NCI-H128 (cell line): ENCODE results near the gene EMILIN2.

Experiments
- DNase-seq: peaks from one replicate; lab custom pipeline; 2025; ENCODE audit not compliant: unreplicated experiment; lab: John Stamatoyannopoulos, UW

The EMILIN2 gene

DNA sequence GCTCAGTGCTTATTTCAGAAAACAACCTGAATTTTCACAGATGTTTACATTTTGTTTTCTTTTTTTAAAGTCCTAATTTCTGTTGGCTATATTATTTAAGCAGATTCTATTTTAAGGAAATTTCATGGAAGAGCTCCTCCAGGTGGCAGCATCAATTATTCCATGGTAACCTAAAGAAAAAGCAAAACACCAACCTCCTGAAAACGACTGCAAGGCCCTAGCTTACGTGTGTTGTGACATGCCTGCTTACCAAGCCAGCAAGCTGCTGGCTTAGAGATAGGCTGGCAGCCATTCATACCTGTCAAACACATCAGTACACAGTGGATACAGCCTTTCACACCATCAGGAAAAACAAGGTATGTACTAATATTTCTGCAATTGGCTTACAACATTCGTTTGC is 101.2 kb downstream of the EMILIN2 start:
- DNase-seq: no peak

DNA sequence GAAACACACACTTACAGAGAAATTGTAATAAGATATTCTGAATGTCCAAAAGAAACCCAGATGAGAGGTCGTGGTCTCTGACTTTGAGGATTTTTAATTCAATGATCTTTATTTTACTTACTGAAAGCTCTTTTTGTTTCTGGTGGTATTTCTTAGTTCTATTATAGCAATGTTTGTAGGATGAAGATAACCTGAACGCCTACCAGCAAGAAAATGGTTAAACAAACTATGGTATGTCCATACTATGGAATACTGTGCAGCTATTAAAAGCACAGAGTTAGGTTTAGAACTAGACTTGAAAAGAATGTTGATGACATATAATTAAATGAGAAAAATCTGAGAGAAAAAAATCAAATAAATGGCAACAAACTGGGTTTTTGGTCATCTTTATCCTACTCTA is 105.8 kb downstream of the EMILIN2 start:
- DNase-seq: no peak

DNA sequence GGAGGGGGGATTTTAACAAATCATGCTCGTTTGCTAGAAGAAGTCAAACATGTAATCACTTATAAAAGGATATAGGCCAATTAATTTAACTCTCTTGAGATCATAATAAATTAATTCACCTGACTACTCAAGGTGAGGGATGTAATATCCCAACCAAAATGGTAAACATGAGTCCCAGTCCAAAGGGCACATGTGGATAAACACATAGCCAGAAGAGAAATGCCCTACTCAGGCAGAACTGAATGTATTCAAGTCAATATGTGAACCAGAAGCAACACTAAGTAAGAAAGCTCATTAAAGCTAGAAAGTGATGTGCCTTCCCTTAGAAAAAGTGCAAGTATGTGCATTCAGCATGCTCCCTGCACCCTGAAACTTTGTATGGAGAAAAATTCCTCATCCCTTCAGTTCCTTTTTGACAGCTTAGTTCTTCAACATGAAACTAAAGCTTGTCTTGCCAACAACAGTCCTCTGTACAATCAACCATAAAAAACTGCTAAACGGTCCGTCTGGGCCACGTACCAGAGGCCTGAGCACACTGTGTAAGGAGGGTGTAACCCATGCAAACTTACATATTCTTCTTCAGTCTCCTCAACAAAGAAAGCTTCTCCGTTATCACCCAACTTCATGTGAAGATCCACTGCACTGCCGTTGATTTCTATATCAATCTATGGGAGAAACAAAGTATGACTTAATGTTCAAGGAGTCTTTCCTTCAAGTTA is 107.3 kb downstream of the EMILIN2 start:
- DNase-seq: no peak

DNA sequence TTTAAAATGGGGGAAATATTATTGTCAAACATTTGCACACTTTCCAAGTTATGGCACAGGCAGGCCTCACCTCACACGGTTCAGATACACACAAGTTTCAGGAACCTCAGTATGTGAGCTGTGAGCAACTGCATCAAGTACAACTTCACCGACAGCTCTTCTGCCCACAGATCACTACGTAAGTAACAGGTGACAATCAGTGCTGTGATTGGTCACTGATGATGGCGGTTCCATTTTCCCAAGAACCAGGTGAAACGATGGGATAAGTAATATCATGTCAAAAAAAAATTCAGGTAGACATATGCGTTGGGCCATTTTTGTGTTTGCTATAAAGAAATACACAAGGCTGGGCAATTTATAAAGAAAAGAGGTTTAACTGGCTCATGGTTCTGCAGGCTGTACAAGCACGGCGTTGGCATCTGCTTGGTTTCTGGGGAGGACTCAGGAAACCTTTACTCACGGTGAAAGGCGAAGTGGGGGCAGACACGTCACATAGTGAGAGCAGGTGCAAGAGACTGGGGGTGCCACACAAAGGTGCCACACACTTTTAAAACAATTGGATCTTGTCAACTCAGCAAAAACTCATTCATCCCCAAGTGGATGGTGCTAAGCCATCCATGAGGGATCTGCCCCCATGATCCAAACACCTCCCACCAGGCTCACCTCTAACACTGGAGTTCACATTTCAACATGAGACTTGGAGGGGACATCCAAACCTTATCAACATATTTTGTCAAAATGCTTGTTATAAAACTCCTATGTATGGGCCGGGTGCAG is 108.3 kb downstream of the EMILIN2 start:
- no peak for DNase-seq

DNA sequence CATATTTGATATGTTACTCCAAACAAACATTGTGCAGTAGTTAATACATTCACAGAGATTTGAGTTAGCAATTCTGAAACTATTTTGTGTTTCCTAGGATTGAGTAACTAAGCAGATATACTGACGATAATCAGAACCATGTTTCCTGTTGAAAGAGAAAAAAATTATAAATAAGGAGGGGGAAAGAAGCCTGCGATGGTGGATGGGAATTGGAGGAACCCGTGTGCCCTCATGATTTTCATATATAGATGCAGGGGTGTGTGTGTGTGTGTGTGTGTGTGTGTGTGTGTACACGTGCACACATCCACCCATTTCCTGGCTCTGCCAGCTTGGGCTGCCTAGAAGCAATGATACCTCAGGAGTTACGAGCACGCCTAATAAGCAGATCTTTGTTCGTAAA is 109.2 kb downstream of the EMILIN2 start:
- DNase-seq: no peak

DNA sequence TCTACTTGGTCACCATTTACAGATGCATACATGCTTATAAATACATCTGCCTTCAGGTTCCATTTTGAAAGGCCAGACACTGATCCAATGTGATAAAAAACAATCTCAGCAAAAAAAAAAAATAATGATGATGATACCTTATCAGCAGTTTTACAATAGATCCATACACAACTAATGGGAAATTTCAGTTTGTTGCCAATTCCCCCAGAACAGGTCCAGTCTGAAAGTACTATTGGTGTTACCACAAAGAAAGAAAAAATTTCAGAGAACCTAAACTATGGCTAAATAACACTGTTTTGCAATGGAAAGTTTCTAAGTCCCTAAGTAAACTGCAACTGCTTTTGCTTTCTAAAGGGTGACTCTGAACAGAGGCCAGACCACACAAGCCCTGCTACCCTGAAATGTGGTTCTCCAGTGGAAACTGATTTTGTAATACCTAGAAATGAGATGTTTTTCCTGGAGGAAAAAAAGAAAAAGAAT is 112.1 kb downstream of the EMILIN2 start:
- DNase-seq: no peak

DNA sequence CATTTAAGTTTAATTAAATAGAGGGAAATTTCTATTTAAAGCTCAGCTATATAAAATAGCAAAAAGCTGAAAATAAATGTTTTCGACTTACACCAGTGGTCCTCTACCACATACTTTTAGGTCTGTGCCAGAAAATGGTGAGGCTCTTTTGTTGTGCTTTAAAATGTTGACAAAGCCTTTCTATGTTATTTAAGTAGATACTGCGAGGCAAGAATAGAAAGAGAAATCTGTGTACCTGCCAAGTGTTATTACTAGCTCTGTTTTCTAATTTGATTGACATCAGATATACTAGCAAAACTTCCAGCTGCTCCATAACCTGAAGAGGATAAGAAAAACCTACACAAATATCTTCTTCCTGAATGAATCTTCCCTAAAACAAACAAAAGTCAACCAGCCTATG is 112.5 kb downstream of the EMILIN2 start:
- no peak for DNase-seq

DNA sequence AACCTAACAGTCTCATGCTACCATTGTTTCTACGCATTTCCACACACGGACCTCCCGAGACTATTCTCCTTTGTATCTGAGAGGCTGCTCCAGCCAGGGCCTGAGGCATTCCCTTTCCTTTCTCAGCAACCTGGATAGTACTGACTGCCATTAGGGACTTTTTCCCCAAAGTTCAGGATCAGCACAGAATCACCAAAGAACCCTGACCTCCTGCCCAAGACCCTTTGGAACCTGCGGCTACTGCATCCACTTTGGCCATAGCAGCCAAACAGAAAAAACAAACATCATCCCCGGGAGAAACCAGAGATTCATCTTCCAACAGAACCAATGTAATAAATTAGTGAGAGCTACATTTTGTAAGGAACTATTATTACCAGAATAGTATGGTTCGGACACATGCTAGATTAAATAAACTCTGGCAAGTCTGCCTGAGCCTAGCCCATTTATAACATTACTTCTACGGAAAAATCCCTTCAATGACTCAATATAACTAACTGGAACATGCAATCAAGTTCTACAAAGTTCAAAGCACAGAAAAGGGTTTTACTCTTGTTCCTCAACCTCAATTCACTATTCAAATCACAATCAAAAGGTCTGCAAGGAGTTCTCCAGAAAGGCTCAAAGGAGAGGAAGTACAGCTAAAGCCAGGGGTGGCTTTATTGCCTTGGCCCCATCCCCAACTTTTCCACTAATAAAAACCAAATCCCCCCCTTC is 114.3 kb downstream of the EMILIN2 start:
- DNase-seq: no peak

DNA sequence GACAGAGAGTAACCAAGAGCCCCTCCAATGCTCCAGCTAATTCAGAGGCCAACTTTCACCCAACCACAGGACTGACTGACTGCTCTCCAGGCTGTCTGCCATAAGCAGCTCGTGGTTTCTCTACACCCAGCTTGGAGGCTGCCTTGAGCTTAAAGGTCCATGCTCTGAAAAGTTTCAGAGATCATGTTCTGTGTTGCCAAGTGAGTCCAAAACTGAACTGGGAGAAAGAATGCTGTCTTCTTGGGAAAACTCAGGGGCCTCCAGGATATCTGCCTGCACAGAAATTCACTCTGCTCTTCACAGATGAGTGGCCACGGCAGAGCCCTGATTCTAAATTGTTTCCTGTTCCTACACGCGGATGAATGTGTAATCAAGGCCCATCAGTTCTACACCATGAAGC is 115.0 kb downstream of the EMILIN2 start:
- DNase-seq: no peak

DNA sequence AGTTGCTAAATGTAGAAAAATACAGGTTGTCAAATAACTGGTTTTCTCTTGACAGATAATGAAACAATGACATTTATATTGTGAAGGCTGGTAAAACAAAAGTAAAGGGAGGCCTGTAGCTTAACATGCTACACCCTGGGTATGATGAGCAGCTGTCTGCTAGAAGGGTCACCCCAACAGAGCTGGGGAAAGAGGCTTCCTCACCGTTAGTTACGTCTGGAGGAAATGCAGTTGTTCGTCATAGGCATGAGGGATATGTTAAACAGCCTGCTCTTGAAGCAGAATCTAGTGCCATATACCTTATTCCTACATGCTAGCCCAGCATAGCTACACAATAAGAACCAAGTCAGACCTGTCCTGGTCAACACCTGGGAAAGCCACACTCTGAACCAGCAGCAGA is 116.2 kb downstream of the EMILIN2 start:
- DNase-seq: no peak

DNA sequence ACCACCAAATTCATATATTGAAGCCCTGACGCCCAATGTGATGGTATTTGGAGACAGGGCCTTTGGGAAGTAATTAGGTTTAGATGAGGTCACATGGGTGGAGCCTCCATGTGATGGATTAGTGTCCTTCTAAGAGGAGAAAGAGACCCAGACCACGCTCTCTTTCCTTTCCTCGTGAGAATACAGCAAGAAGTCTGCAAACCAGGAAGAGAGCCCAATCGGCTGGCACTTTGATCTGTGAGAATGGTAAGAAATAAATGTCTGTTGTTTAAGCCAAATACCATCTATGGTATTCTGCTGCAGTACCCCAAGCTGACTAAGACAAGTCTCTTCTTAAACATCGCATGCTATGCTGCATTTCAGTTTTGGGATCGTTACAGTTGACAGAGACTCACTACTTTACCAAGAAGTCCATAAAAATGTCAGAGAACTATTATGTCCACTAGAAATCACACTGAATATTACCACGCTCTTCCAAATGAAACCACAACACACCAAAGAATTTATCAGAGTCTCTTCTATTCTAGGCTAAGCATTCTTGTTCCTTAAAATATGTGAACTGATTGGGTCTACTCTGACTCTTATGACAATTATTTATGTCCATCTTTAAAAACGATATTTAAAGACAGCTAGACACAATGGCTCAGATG is 117.7 kb downstream of the EMILIN2 start:
- DNase-seq: no peak
